Myocyte (in vitro differentiated cells): ENCODE data around the gene PTPRG. TPM values are rescaled to one million over a fixed set of nuclear protein-coding genes. Genes with fewer than 3 reads are reported as not detected.

Experiments used
- DNase-seq: peaks from one replicate; pipeline ENCODE4 v3.0.0-alpha.2; 2012; ENCODE audit warnings: low read depth
- total RNA-seq: library from RNA; depleted of rRNA; stranded (reverse); fragments of >200 nt; gene quantifications from 2 replicates; pipeline ENCODE4 v1.2.3, GENCODE V29; 2014

Gene PTPRG
- total RNA-seq, 1 donor from 2014 or later = 28.4 TPM

GRCh38 chr3:61985020-61985419, 423.6 kb downstream of the PTPRG start:
- DNase-seq = peak; percentile 43

GRCh38 chr3:61986473-61986872, 425.1 kb downstream of the PTPRG start:
- DNase-seq = no peak

GRCh38 chr3:61989681-61990080, 428.3 kb downstream of the PTPRG start:
- DNase-seq = peak; percentile 56

GRCh38 chr3:61990327-61991027, 429.1 kb downstream of the PTPRG start:
- DNase-seq = no peak

- no peak for DNase-seq
Observed at GRCh38 chr3:61991706-61992105, 430.3 kb downstream of the PTPRG start.

- no peak for DNase-seq
Observed at GRCh38 chr3:61996366-61996765, 435.0 kb downstream of the PTPRG start.

GRCh38 chr3:61997101-61997500, 435.7 kb downstream of the PTPRG start:
- no peak for DNase-seq

- no peak for DNase-seq
Observed at GRCh38 chr3:62003835-62004234, 442.5 kb downstream of the PTPRG start.

- peak; percentile 3 for DNase-seq
Observed at GRCh38 chr3:62007036-62007435, 445.7 kb downstream of the PTPRG start.

GRCh38 chr3:62010989-62011388, 449.6 kb downstream of the PTPRG start:
- no peak for DNase-seq

- no peak for DNase-seq
Observed at GRCh38 chr3:62011666-62012065, 450.3 kb downstream of the PTPRG start.

GRCh38 chr3:62013951-62014350, 452.6 kb downstream of the PTPRG start:
- no peak for DNase-seq

- no peak for DNase-seq
Observed at GRCh38 chr3:62015111-62015510, 453.7 kb downstream of the PTPRG start.

GRCh38 chr3:62019906-62020305, 458.5 kb downstream of the PTPRG start:
- no peak for DNase-seq

- no peak for DNase-seq
Observed at GRCh38 chr3:62020706-62021105, 459.3 kb downstream of the PTPRG start.

GRCh38 chr3:62022312-62022711, 460.9 kb downstream of the PTPRG start:
- DNase-seq = no peak

- no peak for DNase-seq
Observed at GRCh38 chr3:62024882-62025281, 463.5 kb downstream of the PTPRG start.

GRCh38 chr3:62025913-62026312, 464.5 kb downstream of the PTPRG start:
- DNase-seq = no peak

GRCh38 chr3:62027241-62027640, 465.9 kb downstream of the PTPRG start:
- no peak for DNase-seq

- DNase-seq = no peak
Observed at GRCh38 chr3:62027796-62028195, 466.4 kb downstream of the PTPRG start.

- no peak for DNase-seq
Observed at GRCh38 chr3:62028236-62028635, 466.9 kb downstream of the PTPRG start.

- DNase-seq = no peak
Observed at GRCh38 chr3:62032738-62033137, 471.4 kb downstream of the PTPRG start.

- DNase-seq = no peak
Observed at GRCh38 chr3:62035402-62036057, 474.2 kb downstream of the PTPRG start.
